Vagina (tissue), 2 donors: Measurements from ENCODE around the gene HSCB. TPM values are rescaled to one million over a fixed set of nuclear protein-coding genes. Genes with fewer than 3 reads are reported as not detected.
"Not testable (repeated sequence)": the region's sequence is repeated elsewhere in the genome, so short reads cannot be mapped to it uniquely, and the experiment has no call there.

Experiments used
- DNase-seq, 2 donors: peaks; one replicate each; pipeline ENCODE4 v3.0.0-alpha.2; 2017; ENCODE audit errors: extremely low spot score in 2 of 2
- H3K27ac ChIP-seq: fragments of 200-600 bp; sonication (generic); one replicate; pipeline ENCODE4 v1.5.1; 2019
- H3K27me3 ChIP-seq: fragments of 200-600 bp; sonication (generic); one replicate; pipeline ENCODE4 v1.5.1; 2019
- H3K36me3 ChIP-seq, 2 donors: fragments of 200-600 bp; sonication (generic); one replicate each; pipeline ENCODE4 v1.5.1; 2017 to 2019
- H3K4me1 ChIP-seq: fragments of 200-600 bp; sonication (generic); one replicate; pipeline ENCODE4 v1.5.1; 2019
- H3K4me3 ChIP-seq, 2 donors: fragments of 200-600 bp; sonication (generic); 1 replicate in 1 of 2; 2 replicates in 1 of 2; pipeline ENCODE4 v1.5.1; 2016 to 2019
- H3K9me3 ChIP-seq: fragments of 200-600 bp; sonication (generic); one replicate; pipeline ENCODE4 v1.5.1; 2019
- CTCF ChIP-seq, 3 experiments: fragments of 450-650 bp in 2 of 3; fragments of 200-600 bp in 1 of 3; sonication (generic) in 1 of 3; IDR thresholded peaks; one replicate each; pipeline ENCODE4 v1.5.1; 2017 to 2019; ENCODE audit warnings: antibody characterized with exemption in 3 of 3, mild to moderate bottlenecking in 2 of 3, moderate library complexity in 2 of 3
- POLR2A ChIP-seq, 2 donors: fragments of 450-650 bp; IDR thresholded peaks; one replicate each; pipeline ENCODE4 v1.6.1; 2017; ENCODE audit warnings: antibody characterized with exemption in 2 of 2, mild to moderate bottlenecking in 2 of 2, moderate library complexity in 2 of 2
- POLR2AphosphoS5 ChIP-seq, 2 donors: sonication (generic); formaldehyde crosslinking; IDR thresholded peaks; one replicate each; pipeline ENCODE4 v1.9.0; 2017; ENCODE audit warnings: antibody characterized with exemption in 2 of 2, mild to moderate bottlenecking in 2 of 2, low read depth in 1 of 2; ENCODE audit not compliant: insufficient read depth in 1 of 2
- intact Hi-C: fragments of 100-400 bp; cut with DNase I; formaldehyde crosslinking; loops from one replicate; pipeline ENCODE4 v1.15.1; 2023
- total RNA-seq: library from RNA; depleted of rRNA; stranded (reverse); fragments of >200 nt; gene quantifications from one replicate; pipeline ENCODE4 v1.2.3, GENCODE V29; 2016

Gene HSCB
- total RNA-seq, 1 donor from 2014 or later, result 15.0 TPM

- intact Hi-C loops, result no loop called here
- H3K4me1 ChIP-seq, result no peaks in the 10 kb centered on the region
- TF ChIP-seq POLR2A (IDR thresholded peaks at IDR 0.05), result no peak
- no peak for TF ChIP-seq POLR2AphosphoS5 (IDR thresholded peaks at IDR 0.05; ENCODE audit: insufficient read depth in 1 of 2, low read depth in 1 of 2)
- TF ChIP-seq CTCF (IDR thresholded peaks at IDR 0.05), result no peak
- H3K27me3 ChIP-seq, result no peaks in the 10 kb centered on the region
- DNase-seq, result no peak
- no peaks in the 10 kb centered on the region for H3K9me3 ChIP-seq
- H3K27ac ChIP-seq, result no peak overlapping the region
- no peak overlapping the region for H3K4me3 ChIP-seq
- no peaks in the 10 kb centered on the region for H3K36me3 ChIP-seq
These were observed 19.6 kb downstream of the HSCB start for GRCh38 chr22:28761449-28761755.

- H3K27ac ChIP-seq, H3K9me3 ChIP-seq, DNase-seq, H3K4me1 ChIP-seq, H3K4me3 ChIP-seq, H3K36me3 ChIP-seq, intact Hi-C loops, H3K27me3 ChIP-seq: not testable (repeated sequence)
These were observed 20.2 kb downstream of the HSCB start for GRCh38 chr22:28762000-28762399.

GRCh38 chr22:28766628-28767027 is 24.8 kb downstream of the HSCB start:
- H3K9me3 ChIP-seq, result no peaks in the 10 kb centered on the region
- intact Hi-C loops, result no loop called here

GRCh38 chr22:28768701-28769393 is 27.0 kb downstream of the HSCB start:
- Histone ChIP-seq H3K4me3 (no peak overlapping the region), H3K27me3 (no peaks in the 10 kb centered on the region), H3K9me3 (no peaks in the 10 kb centered on the region), H3K27ac (no peak overlapping the region), H3K36me3 (no peaks in the 10 kb centered on the region), H3K4me1 (peaks cover 5% of the 10 kb centered on the region)
- intact Hi-C loops, result no loop called here
- DNase-seq, result no peak
- no peak for TF ChIP-seq CTCF (IDR thresholded peaks at IDR 0.05)
- TF ChIP-seq POLR2AphosphoS5 (IDR thresholded peaks at IDR 0.05; ENCODE audit: insufficient read depth in 1 of 2, low read depth in 1 of 2), result no peak
- no peak for TF ChIP-seq POLR2A (IDR thresholded peaks at IDR 0.05)

More at GRCh38 chr22:28766628-28767027, 24.8 kb downstream of the HSCB start:
- H3K27ac ChIP-seq, result no peak overlapping the region
- TF ChIP-seq POLR2AphosphoS5 (IDR thresholded peaks at IDR 0.05; ENCODE audit: insufficient read depth in 1 of 2, low read depth in 1 of 2) (no peak), POLR2A (IDR thresholded peaks at IDR 0.05) (no peak), CTCF (IDR thresholded peaks at IDR 0.05) (no peak)
- no peak for DNase-seq
- no peaks in the 10 kb centered on the region for H3K27me3 ChIP-seq
- no peaks in the 10 kb centered on the region for H3K4me1 ChIP-seq
- H3K4me3 ChIP-seq, result no peak overlapping the region
- H3K36me3 ChIP-seq, result no peaks in the 10 kb centered on the region

GRCh38 chr22:28769394-28770085 is 27.7 kb downstream of the HSCB start:
- H3K9me3 ChIP-seq, result no peaks in the 10 kb centered on the region
- no peaks in the 10 kb centered on the region for H3K36me3 ChIP-seq
- no peaks in the 10 kb centered on the region for H3K27me3 ChIP-seq
- peaks cover 12% of the 10 kb centered on the region for H3K4me1 ChIP-seq
- H3K4me3 ChIP-seq, result no peak overlapping the region
- TF ChIP-seq CTCF (IDR thresholded peaks at IDR 0.05) (no peak), POLR2A (IDR thresholded peaks at IDR 0.05) (no peak), POLR2AphosphoS5 (IDR thresholded peaks at IDR 0.05; ENCODE audit: insufficient read depth in 1 of 2, low read depth in 1 of 2) (no peak)
- no peak overlapping the region for H3K27ac ChIP-seq
- no peak for DNase-seq
- intact Hi-C loops, result no loop called here
